GM23338 (cell line): Measurements from ENCODE around the gene TCERG1L. TPM values are rescaled to one million over a fixed set of nuclear protein-coding genes. Genes with fewer than 3 reads are reported as not detected.

Experiments used
- ATAC-seq: fragments of 200-7000 bp; cut with Tn5 transposase; 3 replicates; pipeline ENCODE4 v1.9.1; 2020
- DNase-seq: peaks from one replicate; pipeline ENCODE4 v3.0.0-alpha.2; 2015; ENCODE audit warnings: low spot score
- H2AFZ ChIP-seq: fragments of 200-600 bp; sonication (generic); 2 replicates; pipeline ENCODE4 v1.8.0; 2016; ENCODE audit warnings: antibody characterized with exemption, mild to moderate bottlenecking, moderate library complexity
- H3F3A ChIP-seq: fragments of 200-600 bp; sonication (generic); replicated peaks from 2 replicates; pipeline ENCODE4 v1.8.0; 2017; ENCODE audit warnings: antibody characterized with exemption, mixed run types, low read depth
- H3K27ac ChIP-seq: fragments of 200-600 bp; sonication (generic); 2 replicates; pipeline ENCODE4 v1.6.1; 2016; ENCODE audit warnings: low read depth
- H3K27me3 ChIP-seq: fragments of 200-600 bp; sonication (generic); 2 replicates; pipeline ENCODE4 v1.8.0; 2016; ENCODE audit warnings: mild to moderate bottlenecking, mixed run types, moderate library complexity; ENCODE audit not compliant: insufficient read depth
- H3K36me3 ChIP-seq: fragments of 200-600 bp; sonication (generic); 2 replicates; pipeline ENCODE4 v1.8.0; 2016; ENCODE audit warnings: mild to moderate bottlenecking; ENCODE audit not compliant: insufficient read depth
- H3K4me1 ChIP-seq: fragments of 200-600 bp; sonication (generic); 2 replicates; pipeline ENCODE4 v1.8.0; 2016; ENCODE audit warnings: mild to moderate bottlenecking, moderate library complexity; ENCODE audit not compliant: insufficient read depth
- H3K4me2 ChIP-seq: fragments of 200-600 bp; sonication (generic); 2 replicates; pipeline ENCODE4 v1.7.1; 2017; ENCODE audit warnings: mixed run types
- H3K4me3 ChIP-seq: fragments of 200-600 bp; sonication (generic); 2 replicates; pipeline ENCODE4 v1.6.1; 2016; ENCODE audit warnings: mixed run types
- H3K79me2 ChIP-seq: fragments of 200-600 bp; sonication (generic); replicated peaks from 2 replicates; pipeline ENCODE4 v1.8.0; 2017; ENCODE audit warnings: mild to moderate bottlenecking; ENCODE audit not compliant: insufficient read depth
- H3K9me2 ChIP-seq: fragments of 200-600 bp; sonication (generic); 2 replicates; pipeline ENCODE4 v1.8.0; 2017; ENCODE audit not compliant: insufficient read depth
- H4K20me1 ChIP-seq: fragments of 200-600 bp; sonication (generic); replicated peaks from 2 replicates; pipeline ENCODE4 v1.8.0; 2017; ENCODE audit warnings: mild to moderate bottlenecking; ENCODE audit not compliant: insufficient read depth
- H3K27ac Mint-ChIP-seq: 2 replicates; pipeline ENCODE4 v1.8.0; 2020; ENCODE audit warnings: inconsistent platforms, mild to moderate bottlenecking, moderate library complexity, mixed read lengths
- H3K27me3 Mint-ChIP-seq: 3 replicates; pipeline ENCODE4 v1.8.0; 2022; ENCODE audit warnings: low read depth, mild to moderate bottlenecking, moderate library complexity, mixed read lengths, inconsistent platforms; ENCODE audit not compliant: insufficient read depth, poor library complexity
- H3K36me3 Mint-ChIP-seq: 3 replicates; pipeline ENCODE4 v1.8.0; 2021; ENCODE audit warnings: low read depth, mild to moderate bottlenecking, inconsistent platforms, moderate library complexity, mixed read lengths
- H3K4me1 Mint-ChIP-seq: 3 replicates; pipeline ENCODE4 v1.8.0; 2020; ENCODE audit warnings: mild to moderate bottlenecking, inconsistent platforms, mixed read lengths
- H3K4me3 Mint-ChIP-seq: 3 replicates; pipeline ENCODE4 v1.8.0; 2021; ENCODE audit warnings: moderate library complexity, mild to moderate bottlenecking, inconsistent platforms, mixed read lengths
- H3K9me3 Mint-ChIP-seq: 3 replicates; pipeline ENCODE4 v1.8.0; 2020; ENCODE audit warnings: moderate library complexity, mild to moderate bottlenecking, inconsistent platforms, mixed read lengths
- CREB1 ChIP-seq: fragments of 250-450 bp; sonication (Bioruptor Pico); IDR thresholded peaks from 2 replicates; pipeline ENCODE4 v1.5.0; 2020; ENCODE audit warnings: low read depth, mild to moderate bottlenecking, moderate library complexity
- EZH2 ChIP-seq: fragments of 200-600 bp; sonication (generic); IDR thresholded peaks from one replicate; pipeline ENCODE4 v1.8.0; 2017; ENCODE audit warnings: antibody characterized with exemption, mild to moderate bottlenecking, low read depth; ENCODE audit not compliant: unreplicated experiment
- EZH2phosphoT487 ChIP-seq: fragments of 200-600 bp; sonication (generic); IDR thresholded peaks from one replicate; pipeline ENCODE4 v1.8.1; 2018; ENCODE audit warnings: antibody characterized with exemption; ENCODE audit not compliant: unreplicated experiment
- JUNB ChIP-seq: IDR thresholded peaks from one replicate; pipeline ENCODE4 v1.6.1; 2016; ENCODE audit warnings: antibody characterized with exemption; ENCODE audit not compliant: unreplicated experiment
- NANOG ChIP-seq: IDR thresholded peaks from 2 replicates; pipeline ENCODE4 v1.6.1; 2016; ENCODE audit warnings: antibody characterized with exemption, borderline replicate concordance
- REST ChIP-seq: IDR thresholded peaks from one replicate; pipeline ENCODE4 v1.6.1; 2018; ENCODE audit warnings: antibody characterized with exemption; ENCODE audit not compliant: unreplicated experiment
- STAT1 ChIP-seq: IDR thresholded peaks from one replicate; pipeline ENCODE4 v1.6.1; 2016; ENCODE audit warnings: antibody characterized with exemption; ENCODE audit not compliant: unreplicated experiment
- ZNF114 ChIP-seq: fragments of 250-450 bp; sonication (Bioruptor Pico); IDR thresholded peaks from 2 replicates; pipeline ENCODE4 v1.5.0; 2020; ENCODE audit warnings: mild to moderate bottlenecking, moderate library complexity
- ZNF331 ChIP-seq: fragments of 250-450 bp; sonication (Bioruptor Pico); IDR thresholded peaks from 2 replicates; pipeline ENCODE4 v1.5.0; 2020; ENCODE audit warnings: low read depth, mild to moderate bottlenecking, moderate library complexity
- polyA plus RNA-seq: library from polyadenylated mRNA; unstranded; fragments of >200 nt; fragmentation: Nextera tagmentation; extraction: Ambion mirVana; gene quantifications from 2 replicates; pipeline ENCODE4 v1.2.1, GENCODE V29; 2016
- total RNA-seq: library from RNA; depleted of rRNA; stranded (reverse); fragments of >200 nt; shearing (Covaris generic); gene quantifications from 2 replicates; pipeline ENCODE4 v1.2.3, GENCODE V29; 2014
- TF ChIP-seq, protein P1 (sequence below): IDR thresholded peaks from 2 replicates; pipeline ENCODE4 v1.6.1; 2016; ENCODE audit warnings: antibody characterized with exemption
- TF ChIP-seq, protein P2 (sequence below): fragments of 250-450 bp; sonication (Bioruptor Pico); IDR thresholded peaks from 2 replicates; pipeline ENCODE4 v1.5.0; 2020; ENCODE audit warnings: mild to moderate bottlenecking, moderate library complexity
- TF ChIP-seq, protein P3 (sequence below), 2 experiments: fragments of 200-600 bp in 1 of 2; sonication (generic) in 1 of 2; conservative IDR thresholded peaks; 2 replicates each; pipeline versions ENCODE4 v1.5.1 to v1.6.1; 2016 to 2017; ENCODE audit warnings: antibody characterized with exemption in 2 of 2, low read depth in 2 of 2, mild to moderate bottlenecking in 2 of 2, moderate library complexity in 1 of 2

Gene TCERG1L
- total and polyA plus RNA-seq, 2 experiments from 2014 or later, result 3.9 to 5.5 TPM

DNA sequence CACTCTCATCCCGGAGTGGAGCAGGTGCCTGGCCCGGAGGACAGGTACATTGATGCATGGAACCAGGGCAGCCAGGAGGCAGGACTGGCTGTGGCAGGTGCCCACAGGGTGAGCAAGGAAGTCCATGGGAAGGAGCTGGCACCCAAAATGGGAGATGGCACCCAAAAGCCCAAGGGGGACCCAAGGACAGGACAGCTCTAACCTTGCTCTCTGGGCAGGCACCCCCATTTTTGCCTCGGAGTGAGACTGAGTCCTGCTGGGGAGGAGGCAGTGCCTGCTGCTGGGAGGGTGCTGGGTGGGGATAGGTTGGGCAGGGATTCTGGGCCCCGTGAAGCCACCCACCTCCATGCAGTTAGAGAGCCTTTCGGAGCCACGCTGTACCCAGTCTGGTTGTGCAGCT lies 234.5 kb downstream of the TCERG1L start (continued):
- TF ChIP-seq REST (no peak), ZNF331 (CRISPR knock-in tag) (no peak)

- Histone ChIP-seq H3F3A (peaks cover 7% of the 10 kb centered on the region), H3K27me3 (no peaks in the 10 kb centered on the region), H3K4me3 (no peak overlapping the region), H3K79me2 (no peaks in the 10 kb centered on the region), H3K27ac (no peak overlapping the region), H3K9me2 (no peaks in the 10 kb centered on the region), H3K4me2 (no peak overlapping the region), H3K4me1 (peaks cover 2% of the 10 kb centered on the region; the same call in 1 of the 2 replicates), H3K36me3 (no peaks in the 10 kb centered on the region), H2AFZ (no peak overlapping the region), H4K20me1 (no peaks in the 10 kb centered on the region)
- DNase-seq (no peak), ATAC-seq (no peak)
- H3K9me3 Mint-ChIP-seq, result peaks cover 63% of the 10 kb centered on the region
- H3K27me3 Mint-ChIP-seq, result peaks cover 3% of the 10 kb centered on the region
- no peak overlapping the region for H3K27ac Mint-ChIP-seq
- H3K36me3 Mint-ChIP-seq, result peaks cover 4% of the 10 kb centered on the region; the same call in 2 of the 3 replicates
- no peak overlapping the region for H3K4me3 Mint-ChIP-seq
- no peaks in the 10 kb centered on the region for H3K4me1 Mint-ChIP-seq
- TF ChIP-seq ZNF331 (CRISPR knock-in tag) (no peak), NANOG (no peak), EZH2 (no peak), EZH2phosphoT487 (no peak), CREB1 (CRISPR knock-in tag) (no peak), ZNF114 (CRISPR knock-in tag) (no peak), STAT1 (no peak), JUNB (no peak)
- TF ChIP-seq, protein P1, sequence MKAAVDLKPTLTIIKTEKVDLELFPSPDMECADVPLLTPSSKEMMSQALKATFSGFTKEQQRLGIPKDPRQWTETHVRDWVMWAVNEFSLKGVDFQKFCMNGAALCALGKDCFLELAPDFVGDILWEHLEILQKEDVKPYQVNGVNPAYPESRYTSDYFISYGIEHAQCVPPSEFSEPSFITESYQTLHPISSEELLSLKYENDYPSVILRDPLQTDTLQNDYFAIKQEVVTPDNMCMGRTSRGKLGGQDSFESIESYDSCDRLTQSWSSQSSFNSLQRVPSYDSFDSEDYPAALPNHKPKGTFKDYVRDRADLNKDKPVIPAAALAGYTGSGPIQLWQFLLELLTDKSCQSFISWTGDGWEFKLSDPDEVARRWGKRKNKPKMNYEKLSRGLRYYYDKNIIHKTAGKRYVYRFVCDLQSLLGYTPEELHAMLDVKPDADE, result no peak
- TF ChIP-seq, protein P2, sequence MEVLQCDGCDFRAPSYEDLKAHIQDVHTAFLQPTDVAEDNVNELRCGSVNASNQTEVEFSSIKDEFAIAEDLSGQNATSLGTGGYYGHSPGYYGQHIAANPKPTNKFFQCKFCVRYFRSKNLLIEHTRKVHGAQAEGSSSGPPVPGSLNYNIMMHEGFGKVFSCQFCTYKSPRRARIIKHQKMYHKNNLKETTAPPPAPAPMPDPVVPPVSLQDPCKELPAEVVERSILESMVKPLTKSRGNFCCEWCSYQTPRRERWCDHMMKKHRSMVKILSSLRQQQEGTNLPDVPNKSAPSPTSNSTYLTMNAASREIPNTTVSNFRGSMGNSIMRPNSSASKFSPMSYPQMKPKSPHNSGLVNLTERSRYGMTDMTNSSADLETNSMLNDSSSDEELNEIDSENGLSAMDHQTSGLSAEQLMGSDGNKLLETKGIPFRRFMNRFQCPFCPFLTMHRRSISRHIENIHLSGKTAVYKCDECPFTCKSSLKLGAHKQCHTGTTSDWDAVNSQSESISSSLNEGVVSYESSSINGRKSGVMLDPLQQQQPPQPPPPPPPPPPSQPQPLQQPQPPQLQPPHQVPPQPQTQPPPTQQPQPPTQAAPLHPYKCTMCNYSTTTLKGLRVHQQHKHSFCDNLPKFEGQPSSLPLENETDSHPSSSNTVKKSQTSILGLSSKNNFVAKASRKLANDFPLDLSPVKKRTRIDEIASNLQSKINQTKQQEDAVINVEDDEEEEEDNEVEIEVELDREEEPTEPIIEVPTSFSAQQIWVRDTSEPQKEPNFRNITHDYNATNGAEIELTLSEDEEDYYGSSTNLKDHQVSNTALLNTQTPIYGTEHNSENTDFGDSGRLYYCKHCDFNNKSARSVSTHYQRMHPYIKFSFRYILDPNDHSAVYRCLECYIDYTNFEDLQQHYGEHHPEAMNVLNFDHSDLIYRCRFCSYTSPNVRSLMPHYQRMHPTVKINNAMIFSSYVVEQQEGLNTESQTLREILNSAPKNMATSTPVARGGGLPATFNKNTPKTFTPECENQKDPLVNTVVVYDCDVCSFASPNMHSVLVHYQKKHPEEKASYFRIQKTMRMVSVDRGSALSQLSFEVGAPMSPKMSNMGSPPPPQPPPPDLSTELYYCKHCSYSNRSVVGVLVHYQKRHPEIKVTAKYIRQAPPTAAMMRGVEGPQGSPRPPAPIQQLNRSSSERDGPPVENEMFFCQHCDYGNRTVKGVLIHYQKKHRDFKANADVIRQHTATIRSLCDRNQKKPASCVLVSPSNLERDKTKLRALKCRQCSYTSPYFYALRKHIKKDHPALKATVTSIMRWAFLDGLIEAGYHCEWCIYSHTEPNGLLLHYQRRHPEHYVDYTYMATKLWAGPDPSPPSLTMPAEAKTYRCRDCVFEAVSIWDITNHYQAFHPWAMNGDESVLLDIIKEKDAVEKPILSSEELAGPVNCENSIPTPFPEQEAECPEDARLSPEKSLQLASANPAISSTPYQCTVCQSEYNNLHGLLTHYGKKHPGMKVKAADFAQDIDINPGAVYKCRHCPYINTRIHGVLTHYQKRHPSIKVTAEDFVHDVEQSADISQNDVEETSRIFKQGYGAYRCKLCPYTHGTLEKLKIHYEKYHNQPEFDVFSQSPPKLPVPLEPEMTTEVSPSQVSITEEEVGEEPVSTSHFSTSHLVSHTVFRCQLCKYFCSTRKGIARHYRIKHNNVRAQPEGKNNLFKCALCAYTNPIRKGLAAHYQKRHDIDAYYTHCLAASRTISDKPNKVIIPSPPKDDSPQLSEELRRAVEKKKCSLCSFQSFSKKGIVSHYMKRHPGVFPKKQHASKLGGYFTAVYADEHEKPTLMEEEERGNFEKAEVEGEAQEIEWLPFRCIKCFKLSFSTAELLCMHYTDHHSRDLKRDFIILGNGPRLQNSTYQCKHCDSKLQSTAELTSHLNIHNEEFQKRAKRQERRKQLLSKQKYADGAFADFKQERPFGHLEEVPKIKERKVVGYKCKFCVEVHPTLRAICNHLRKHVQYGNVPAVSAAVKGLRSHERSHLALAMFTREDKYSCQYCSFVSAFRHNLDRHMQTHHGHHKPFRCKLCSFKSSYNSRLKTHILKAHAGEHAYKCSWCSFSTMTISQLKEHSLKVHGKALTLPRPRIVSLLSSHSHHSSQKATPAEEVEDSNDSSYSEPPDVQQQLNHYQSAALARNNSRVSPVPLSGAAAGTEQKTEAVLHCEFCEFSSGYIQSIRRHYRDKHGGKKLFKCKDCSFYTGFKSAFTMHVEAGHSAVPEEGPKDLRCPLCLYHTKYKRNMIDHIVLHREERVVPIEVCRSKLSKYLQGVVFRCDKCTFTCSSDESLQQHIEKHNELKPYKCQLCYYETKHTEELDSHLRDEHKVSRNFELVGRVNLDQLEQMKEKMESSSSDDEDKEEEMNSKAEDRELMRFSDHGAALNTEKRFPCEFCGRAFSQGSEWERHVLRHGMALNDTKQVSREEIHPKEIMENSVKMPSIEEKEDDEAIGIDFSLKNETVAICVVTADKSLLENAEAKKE (CRISPR knock-in tag), result no peak
- TF ChIP-seq, protein P3, sequence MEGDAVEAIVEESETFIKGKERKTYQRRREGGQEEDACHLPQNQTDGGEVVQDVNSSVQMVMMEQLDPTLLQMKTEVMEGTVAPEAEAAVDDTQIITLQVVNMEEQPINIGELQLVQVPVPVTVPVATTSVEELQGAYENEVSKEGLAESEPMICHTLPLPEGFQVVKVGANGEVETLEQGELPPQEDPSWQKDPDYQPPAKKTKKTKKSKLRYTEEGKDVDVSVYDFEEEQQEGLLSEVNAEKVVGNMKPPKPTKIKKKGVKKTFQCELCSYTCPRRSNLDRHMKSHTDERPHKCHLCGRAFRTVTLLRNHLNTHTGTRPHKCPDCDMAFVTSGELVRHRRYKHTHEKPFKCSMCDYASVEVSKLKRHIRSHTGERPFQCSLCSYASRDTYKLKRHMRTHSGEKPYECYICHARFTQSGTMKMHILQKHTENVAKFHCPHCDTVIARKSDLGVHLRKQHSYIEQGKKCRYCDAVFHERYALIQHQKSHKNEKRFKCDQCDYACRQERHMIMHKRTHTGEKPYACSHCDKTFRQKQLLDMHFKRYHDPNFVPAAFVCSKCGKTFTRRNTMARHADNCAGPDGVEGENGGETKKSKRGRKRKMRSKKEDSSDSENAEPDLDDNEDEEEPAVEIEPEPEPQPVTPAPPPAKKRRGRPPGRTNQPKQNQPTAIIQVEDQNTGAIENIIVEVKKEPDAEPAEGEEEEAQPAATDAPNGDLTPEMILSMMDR (conservative IDR thresholded peaks at IDR 0.05; ENCODE audit: low read depth in 2 of 2), result no peak
Measured at GRCh38 chr10:131076356-131076755, 235.2 kb downstream of the TCERG1L start.
